ENCODE data around the gene SLC22A7. TPM values are rescaled to one million over a fixed set of nuclear protein-coding genes. Genes with fewer than 3 reads are reported as not detected.

The SLC22A7 gene
- total RNA-seq, 1 donor from 2014 or later = not detected

DNA sequence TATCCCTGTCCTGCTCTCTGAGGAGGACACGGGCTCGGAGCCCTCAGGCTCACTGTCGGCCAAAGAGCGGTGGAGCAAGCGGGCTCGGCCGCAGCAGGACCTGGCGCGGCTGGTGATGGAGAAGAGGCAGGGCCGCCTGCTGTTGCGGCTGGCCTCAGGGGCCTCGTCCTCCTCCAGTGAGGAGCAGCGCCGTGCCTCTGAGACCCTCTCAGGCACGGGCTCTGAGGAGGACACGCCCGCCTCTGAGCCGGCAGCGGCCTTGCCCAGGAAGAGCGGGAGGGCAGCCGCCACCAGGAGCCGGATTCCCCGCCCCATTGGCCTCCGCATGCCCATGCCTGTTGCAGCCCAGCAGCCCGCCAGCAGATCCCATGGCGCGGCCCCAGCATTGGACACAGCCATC lies 14.2 kb upstream of the SLC22A7 start:
- H3K4me3 Mint-ChIP-seq (ENCODE audit: unreplicated experiment) = no peak overlapping the region
- no peak for DNase-seq (ENCODE audit: extremely low spot score, unreplicated experiment)
- no peaks in the 10 kb centered on the region for H3K36me3 Mint-ChIP-seq (ENCODE audit: unreplicated experiment)
- peaks cover 1% of the 10 kb centered on the region for H3K4me1 Mint-ChIP-seq (ENCODE audit: unreplicated experiment)
- no peak overlapping the region for H3K27ac Mint-ChIP-seq (ENCODE audit: unreplicated experiment)
- TF ChIP-seq, protein P1, sequence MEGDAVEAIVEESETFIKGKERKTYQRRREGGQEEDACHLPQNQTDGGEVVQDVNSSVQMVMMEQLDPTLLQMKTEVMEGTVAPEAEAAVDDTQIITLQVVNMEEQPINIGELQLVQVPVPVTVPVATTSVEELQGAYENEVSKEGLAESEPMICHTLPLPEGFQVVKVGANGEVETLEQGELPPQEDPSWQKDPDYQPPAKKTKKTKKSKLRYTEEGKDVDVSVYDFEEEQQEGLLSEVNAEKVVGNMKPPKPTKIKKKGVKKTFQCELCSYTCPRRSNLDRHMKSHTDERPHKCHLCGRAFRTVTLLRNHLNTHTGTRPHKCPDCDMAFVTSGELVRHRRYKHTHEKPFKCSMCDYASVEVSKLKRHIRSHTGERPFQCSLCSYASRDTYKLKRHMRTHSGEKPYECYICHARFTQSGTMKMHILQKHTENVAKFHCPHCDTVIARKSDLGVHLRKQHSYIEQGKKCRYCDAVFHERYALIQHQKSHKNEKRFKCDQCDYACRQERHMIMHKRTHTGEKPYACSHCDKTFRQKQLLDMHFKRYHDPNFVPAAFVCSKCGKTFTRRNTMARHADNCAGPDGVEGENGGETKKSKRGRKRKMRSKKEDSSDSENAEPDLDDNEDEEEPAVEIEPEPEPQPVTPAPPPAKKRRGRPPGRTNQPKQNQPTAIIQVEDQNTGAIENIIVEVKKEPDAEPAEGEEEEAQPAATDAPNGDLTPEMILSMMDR (IDR thresholded peaks at IDR 0.05) = no peak
- H3K9me3 Mint-ChIP-seq (ENCODE audit: unreplicated experiment) = no peaks in the 10 kb centered on the region
- H3K27me3 Mint-ChIP-seq (ENCODE audit: unreplicated experiment) = peaks cover 7% of the 10 kb centered on the region

DNA sequence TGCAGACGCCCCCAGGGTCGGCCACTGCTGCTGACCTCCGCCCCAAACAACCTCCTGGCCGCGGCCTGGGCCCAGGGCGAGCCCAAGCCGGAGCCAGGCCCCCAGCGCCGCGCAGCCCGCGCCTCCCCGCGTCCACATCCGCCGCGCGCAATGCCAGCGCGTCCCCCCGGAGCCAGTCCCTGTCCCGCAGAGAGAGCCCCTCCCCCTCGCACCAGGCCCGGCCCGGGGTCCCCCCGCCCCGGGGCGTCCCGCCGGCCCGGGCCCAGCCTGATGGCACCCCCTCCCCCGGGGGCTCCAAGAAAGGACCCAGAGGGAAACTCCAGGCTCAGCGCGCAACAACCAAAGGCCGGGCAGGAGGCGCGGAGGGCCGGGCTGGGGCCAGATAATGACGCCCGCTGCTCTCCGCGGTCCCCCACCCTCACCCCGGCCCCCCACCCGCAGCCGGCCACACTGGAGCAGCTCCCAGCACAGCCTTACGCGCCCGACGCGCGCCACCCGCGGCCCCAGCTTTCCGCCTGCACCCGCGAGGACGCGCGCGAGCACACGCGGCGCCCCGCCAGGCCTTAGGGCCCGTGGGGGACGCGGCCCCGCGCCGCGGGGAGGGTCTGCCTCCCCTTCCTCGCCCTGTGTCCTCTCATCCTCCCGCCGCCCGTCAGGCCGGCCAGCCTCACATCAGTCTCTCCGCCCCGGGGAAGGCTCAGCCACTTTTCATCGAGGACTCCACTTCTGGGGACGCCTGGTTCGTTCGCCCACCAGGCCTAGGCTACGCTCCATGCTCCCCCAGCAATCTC lies 12.9 kb upstream of the SLC22A7 start:
- TF ChIP-seq, protein P1 (IDR thresholded peaks at IDR 0.05) = no peak
- DNase-seq (ENCODE audit: extremely low spot score, unreplicated experiment) = no peak
- Mint-ChIP-seq H3K27ac (ENCODE audit: unreplicated experiment) (no peak overlapping the region), H3K27me3 (ENCODE audit: unreplicated experiment) (peaks cover 7% of the 10 kb centered on the region), H3K36me3 (ENCODE audit: unreplicated experiment) (no peaks in the 10 kb centered on the region), H3K4me1 (ENCODE audit: unreplicated experiment) (peaks cover 1% of the 10 kb centered on the region), H3K4me3 (ENCODE audit: unreplicated experiment) (no peak overlapping the region), H3K9me3 (ENCODE audit: unreplicated experiment) (no peaks in the 10 kb centered on the region)

DNA sequence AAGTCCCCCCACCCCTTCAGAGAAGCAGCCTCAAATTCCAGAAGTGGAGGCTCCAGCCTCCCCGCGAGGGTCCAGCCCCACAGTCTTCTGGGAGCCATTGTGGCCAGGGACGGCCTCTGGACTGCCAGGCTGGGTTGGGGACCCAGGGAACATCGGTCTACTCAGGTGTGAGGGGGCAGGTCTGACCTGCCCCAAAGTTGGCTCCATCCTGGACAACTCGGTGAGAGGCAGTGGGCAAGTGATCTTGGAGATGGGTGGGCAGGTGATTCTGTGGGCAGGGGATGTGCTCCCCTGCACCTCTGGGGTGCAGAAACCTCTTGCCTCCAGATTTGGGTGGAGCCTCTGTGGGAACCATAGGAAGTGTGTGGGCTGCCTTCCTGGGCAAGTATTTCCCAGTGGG lies 12.2 kb upstream of the SLC22A7 start:
- Mint-ChIP-seq H3K4me1 (ENCODE audit: unreplicated experiment) (peaks cover 1% of the 10 kb centered on the region), H3K36me3 (ENCODE audit: unreplicated experiment) (no peaks in the 10 kb centered on the region), H3K27me3 (ENCODE audit: unreplicated experiment) (peaks cover 2% of the 10 kb centered on the region), H3K27ac (ENCODE audit: unreplicated experiment) (no peak overlapping the region), H3K9me3 (ENCODE audit: unreplicated experiment) (no peaks in the 10 kb centered on the region), H3K4me3 (ENCODE audit: unreplicated experiment) (no peak overlapping the region)
- DNase-seq (ENCODE audit: extremely low spot score, unreplicated experiment) = no peak
- TF ChIP-seq, protein P1 (IDR thresholded peaks at IDR 0.05) = no peak

DNA sequence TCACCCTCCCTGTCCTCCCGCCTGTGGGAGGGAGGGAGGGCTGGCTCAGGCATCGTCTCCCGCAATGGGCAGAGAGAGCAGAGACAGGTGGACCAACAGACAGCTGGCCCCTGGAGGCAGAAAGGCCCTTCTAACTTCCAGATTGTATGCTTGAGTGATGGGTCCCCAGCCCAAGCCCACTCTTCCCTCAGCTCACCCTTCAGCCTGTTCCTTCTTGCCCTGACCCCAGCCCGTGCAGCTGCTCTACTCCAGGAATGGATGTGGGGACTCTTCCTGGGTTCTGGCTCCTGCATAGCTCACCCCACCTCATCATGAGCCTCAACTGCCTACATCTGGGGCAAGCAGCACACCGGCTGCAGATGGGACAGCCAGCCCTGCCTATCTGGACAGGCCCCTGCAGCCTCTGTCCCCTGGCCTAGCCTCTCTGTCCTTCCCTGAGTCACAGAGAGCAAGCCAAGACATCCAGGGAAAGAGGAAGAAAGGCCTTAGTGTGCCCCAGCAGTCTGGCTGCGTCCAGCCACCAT lies 11.5 kb upstream of the SLC22A7 start:
- no peak overlapping the region for H3K4me3 Mint-ChIP-seq (ENCODE audit: unreplicated experiment)
- H3K27me3 Mint-ChIP-seq (ENCODE audit: unreplicated experiment) = no peaks in the 10 kb centered on the region
- H3K27ac Mint-ChIP-seq (ENCODE audit: unreplicated experiment) = no peak overlapping the region
- H3K36me3 Mint-ChIP-seq (ENCODE audit: unreplicated experiment) = no peaks in the 10 kb centered on the region
- TF ChIP-seq, protein P1 (IDR thresholded peaks at IDR 0.05) = no peak
- H3K9me3 Mint-ChIP-seq (ENCODE audit: unreplicated experiment) = no peaks in the 10 kb centered on the region
- no peak for DNase-seq (ENCODE audit: extremely low spot score, unreplicated experiment)
- peaks cover 1% of the 10 kb centered on the region for H3K4me1 Mint-ChIP-seq (ENCODE audit: unreplicated experiment)

DNA sequence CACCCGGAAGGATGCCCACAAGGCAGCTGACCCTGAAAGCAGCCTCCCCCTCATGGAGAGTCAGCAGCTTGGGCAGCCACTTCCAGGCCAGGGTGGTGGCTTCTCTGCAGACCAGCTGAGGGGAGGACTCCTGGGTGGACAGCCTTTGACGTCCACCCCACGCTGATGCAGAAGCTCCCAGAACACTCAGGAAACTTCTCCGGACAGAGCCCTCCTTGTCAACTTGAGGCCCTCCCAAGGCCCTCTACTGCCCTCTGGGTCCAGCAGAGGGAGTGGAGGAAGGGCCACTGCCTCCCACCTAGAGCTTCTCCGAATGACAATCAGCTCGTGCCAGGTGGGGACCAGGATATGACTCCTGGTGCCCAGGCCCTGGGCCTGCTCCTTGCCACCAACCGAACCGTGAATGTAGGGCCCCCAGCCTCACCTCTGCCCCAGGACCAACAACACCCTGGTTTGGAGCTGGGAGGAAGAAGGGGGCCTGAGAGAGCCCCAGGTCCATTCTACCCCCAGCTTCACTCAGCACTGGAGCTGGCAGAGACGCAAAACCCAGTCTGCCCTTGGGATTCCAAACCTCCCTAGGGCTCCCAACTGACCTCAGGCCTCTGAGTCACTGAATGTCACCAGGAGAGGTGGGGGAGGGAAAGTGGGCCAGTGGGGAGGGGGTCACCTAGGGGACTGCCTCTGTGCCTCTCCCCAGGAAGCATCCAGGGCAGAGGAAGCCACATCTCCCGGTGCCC lies 10.9 kb upstream of the SLC22A7 start:
- Mint-ChIP-seq H3K27ac (ENCODE audit: unreplicated experiment) (no peak overlapping the region), H3K36me3 (ENCODE audit: unreplicated experiment) (no peaks in the 10 kb centered on the region), H3K4me1 (ENCODE audit: unreplicated experiment) (peaks cover 1% of the 10 kb centered on the region), H3K9me3 (ENCODE audit: unreplicated experiment) (no peaks in the 10 kb centered on the region), H3K27me3 (ENCODE audit: unreplicated experiment) (no peaks in the 10 kb centered on the region), H3K4me3 (ENCODE audit: unreplicated experiment) (no peak overlapping the region)
- DNase-seq (ENCODE audit: extremely low spot score, unreplicated experiment) = no peak
- TF ChIP-seq, protein P1 (IDR thresholded peaks at IDR 0.05) = no peak

Data from osteocyte (in vitro differentiated cells).